Measurements from ENCODE around the gene ANKRD29.

DNA sequence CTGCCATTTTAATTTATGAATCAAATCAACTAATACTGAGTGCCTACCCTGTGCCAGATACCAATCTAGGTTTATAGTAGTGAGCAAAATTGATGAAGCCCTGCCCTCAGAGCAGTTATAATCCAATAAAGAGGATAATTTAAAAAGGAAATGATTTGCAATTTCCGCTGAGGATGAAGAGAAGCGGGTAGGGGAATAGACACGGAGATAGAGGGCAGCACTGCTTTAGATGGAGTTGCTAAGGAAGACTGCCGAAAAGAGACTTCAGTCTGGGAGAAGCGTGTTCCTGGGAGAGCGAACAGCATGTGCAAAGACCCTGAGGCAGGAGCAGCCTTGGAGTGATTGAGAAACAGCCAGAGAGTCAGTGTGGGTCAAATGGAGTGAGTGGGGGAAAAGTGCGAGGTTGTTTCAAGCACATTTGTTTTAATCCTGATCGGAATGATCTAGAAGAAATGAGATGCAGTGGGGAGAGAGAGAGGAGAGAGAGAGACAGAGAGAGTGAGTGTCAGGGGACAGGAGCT is 38.9 kb upstream of the ANKRD29 start:
- TF ChIP-seq, protein P1, sequence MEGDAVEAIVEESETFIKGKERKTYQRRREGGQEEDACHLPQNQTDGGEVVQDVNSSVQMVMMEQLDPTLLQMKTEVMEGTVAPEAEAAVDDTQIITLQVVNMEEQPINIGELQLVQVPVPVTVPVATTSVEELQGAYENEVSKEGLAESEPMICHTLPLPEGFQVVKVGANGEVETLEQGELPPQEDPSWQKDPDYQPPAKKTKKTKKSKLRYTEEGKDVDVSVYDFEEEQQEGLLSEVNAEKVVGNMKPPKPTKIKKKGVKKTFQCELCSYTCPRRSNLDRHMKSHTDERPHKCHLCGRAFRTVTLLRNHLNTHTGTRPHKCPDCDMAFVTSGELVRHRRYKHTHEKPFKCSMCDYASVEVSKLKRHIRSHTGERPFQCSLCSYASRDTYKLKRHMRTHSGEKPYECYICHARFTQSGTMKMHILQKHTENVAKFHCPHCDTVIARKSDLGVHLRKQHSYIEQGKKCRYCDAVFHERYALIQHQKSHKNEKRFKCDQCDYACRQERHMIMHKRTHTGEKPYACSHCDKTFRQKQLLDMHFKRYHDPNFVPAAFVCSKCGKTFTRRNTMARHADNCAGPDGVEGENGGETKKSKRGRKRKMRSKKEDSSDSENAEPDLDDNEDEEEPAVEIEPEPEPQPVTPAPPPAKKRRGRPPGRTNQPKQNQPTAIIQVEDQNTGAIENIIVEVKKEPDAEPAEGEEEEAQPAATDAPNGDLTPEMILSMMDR (optimal IDR thresholded peaks at IDR 0.05 in 1 of 3, IDR thresholded peaks at IDR 0.05 in 1 of 3, conservative IDR thresholded peaks at IDR 0.05 in 1 of 3; ENCODE audit: extremely low read depth in 1 of 3, insufficient read depth in 2 of 3, low read length in 3 of 3): no peak
- TF ChIP-seq EZH2 (IDR thresholded peaks at IDR 0.05; ENCODE audit: low read length): no peak

Measured in keratinocyte (primary cell).